Cardiac muscle cell (in vitro differentiated cells and primary cell): ENCODE measurements around the gene LSM2. TPM values are rescaled to one million over a fixed set of nuclear protein-coding genes. Genes with fewer than 3 reads are reported as not detected.

Experiments
- DNase-seq, 2 donors: peaks; one replicate each; pipeline versions ENCODE4 v3.0.0 to v3.0.0-alpha.2; 2010 to 2017; ENCODE audit warnings: low read depth in 1 of 2, low spot score in 1 of 2
- H3K27ac ChIP-seq: fragments of 200-600 bp; sonication (generic); 2 replicates; pipeline ENCODE4 v1.5.1; 2016
- H3K27me3 ChIP-seq: fragments of 200-600 bp; sonication (generic); 2 replicates; pipeline ENCODE4 v1.6.0; 2016; ENCODE audit warnings: control low read depth
- H3K36me3 ChIP-seq: fragments of 200-600 bp; sonication (generic); 2 replicates; pipeline ENCODE4 v1.5.1; 2016; ENCODE audit warnings: control low read depth
- H3K4me1 ChIP-seq: fragments of 200-600 bp; sonication (generic); 2 replicates; pipeline ENCODE4 v1.8.1; 2017; ENCODE audit warnings: low read depth, mild to moderate bottlenecking, mixed run types
- H3K4me3 ChIP-seq: fragments of 200-600 bp; sonication (generic); 2 replicates; pipeline ENCODE4 v1.5.1; 2016; ENCODE audit warnings: mild to moderate bottlenecking
- H3K9me3 ChIP-seq: fragments of 200-600 bp; sonication (generic); 2 replicates; pipeline ENCODE4 v1.5.1; 2017; ENCODE audit warnings: low read depth, mild to moderate bottlenecking, control low read depth
- polyA plus RNA-seq: library from polyadenylated mRNA; unstranded; fragments of >200 nt; fragmentation: Nextera tagmentation; extraction: Ambion mirVana; gene quantifications from 2 replicates; pipeline ENCODE4 v1.2.1, GENCODE V29; 2016
- total RNA-seq: library from RNA; depleted of rRNA; stranded (reverse); fragments of >200 nt; gene quantifications from 2 replicates; pipeline ENCODE4 v1.2.3, GENCODE V29; 2016
- TF ChIP-seq, protein P1 (sequence below): IDR thresholded peaks from 2 replicates; pipeline ENCODE4 v1.5.1; 2012; ENCODE audit warnings: low read depth, mild to moderate bottlenecking, low read length

LSM2 gene
- total and polyA plus RNA-seq, 2 experiments from 2014 or later: 64.2 to 76.8 TPM

- Histone ChIP-seq H3K27me3 (no peaks in the 10 kb centered on the region), H3K36me3 (peaks cover 47% of the 10 kb centered on the region), H3K4me1 (peaks cover 26% of the 10 kb centered on the region), H3K27ac (peak overlapping the region; percentile 72), H3K9me3 (no peaks in the 10 kb centered on the region), H3K4me3 (peak overlapping the region; percentile 97)
- peak in 1 of 2 donors; percentile 43 for DNase-seq
- TF ChIP-seq, protein P1, sequence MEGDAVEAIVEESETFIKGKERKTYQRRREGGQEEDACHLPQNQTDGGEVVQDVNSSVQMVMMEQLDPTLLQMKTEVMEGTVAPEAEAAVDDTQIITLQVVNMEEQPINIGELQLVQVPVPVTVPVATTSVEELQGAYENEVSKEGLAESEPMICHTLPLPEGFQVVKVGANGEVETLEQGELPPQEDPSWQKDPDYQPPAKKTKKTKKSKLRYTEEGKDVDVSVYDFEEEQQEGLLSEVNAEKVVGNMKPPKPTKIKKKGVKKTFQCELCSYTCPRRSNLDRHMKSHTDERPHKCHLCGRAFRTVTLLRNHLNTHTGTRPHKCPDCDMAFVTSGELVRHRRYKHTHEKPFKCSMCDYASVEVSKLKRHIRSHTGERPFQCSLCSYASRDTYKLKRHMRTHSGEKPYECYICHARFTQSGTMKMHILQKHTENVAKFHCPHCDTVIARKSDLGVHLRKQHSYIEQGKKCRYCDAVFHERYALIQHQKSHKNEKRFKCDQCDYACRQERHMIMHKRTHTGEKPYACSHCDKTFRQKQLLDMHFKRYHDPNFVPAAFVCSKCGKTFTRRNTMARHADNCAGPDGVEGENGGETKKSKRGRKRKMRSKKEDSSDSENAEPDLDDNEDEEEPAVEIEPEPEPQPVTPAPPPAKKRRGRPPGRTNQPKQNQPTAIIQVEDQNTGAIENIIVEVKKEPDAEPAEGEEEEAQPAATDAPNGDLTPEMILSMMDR: no peak
Observed at GRCh38 chr6:31836474-31837368, 30.0 kb upstream of the LSM2 start.

- no peak for DNase-seq
- no peaks in the 10 kb centered on the region for H3K27me3 ChIP-seq
- no peaks in the 10 kb centered on the region for H3K9me3 ChIP-seq
- H3K4me3 ChIP-seq: peak overlapping the region; percentile 97
- TF ChIP-seq, protein P1: no peak
- H3K4me1 ChIP-seq: peaks cover 27% of the 10 kb centered on the region
- peaks cover 45% of the 10 kb centered on the region for H3K36me3 ChIP-seq
- peak overlapping the region; percentile 72 for H3K27ac ChIP-seq
Observed at GRCh38 chr6:31836047-31836473, 29.3 kb upstream of the LSM2 start.

DNA sequence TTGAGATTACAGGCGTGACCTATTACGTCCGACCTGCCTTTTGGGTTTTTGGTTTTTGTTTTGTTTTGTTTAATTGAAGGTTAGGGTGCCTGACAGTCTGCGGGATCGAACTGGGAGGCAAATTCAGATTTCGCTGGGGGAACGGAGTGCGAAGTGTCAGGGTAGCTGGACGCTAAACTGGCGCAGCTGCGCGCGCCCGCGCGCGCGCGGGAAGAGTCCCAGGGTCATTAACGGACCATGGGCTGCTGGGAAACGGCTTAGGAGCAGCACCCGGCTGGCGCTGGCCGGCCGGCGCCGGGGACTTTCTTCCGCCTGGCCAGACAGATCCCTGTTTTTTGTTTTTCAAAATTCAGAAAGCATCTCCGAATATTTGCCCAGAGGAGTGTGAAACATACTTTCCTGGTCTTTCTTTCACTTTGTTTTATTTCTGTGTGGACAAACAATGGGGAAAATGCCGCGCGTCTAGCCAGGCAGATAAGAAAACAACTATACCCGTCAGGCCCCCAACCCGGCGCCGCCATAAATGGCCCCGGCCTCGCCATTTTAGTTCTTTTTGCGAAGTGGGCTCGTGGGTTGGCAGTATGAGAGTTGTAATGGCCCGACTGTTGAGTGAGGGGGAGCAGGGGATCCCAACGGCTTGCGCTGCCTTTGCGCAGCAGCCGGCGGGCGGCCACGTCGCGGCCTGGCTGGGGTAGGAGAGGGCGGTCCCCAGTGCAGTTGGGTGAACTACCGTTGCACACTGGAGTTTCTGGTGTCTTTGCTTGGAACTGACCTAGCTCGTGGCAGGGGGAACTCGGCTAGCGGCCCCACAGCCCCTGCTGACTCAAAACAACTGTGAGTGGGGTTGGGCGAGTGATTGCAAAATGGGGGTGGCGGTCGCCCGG, 27.8 kb upstream of the LSM2 start:
- H3K4me1 ChIP-seq: peaks cover 32% of the 10 kb centered on the region
- peaks cover 31% of the 10 kb centered on the region for H3K36me3 ChIP-seq
- peak overlapping the region; percentile 97 for H3K4me3 ChIP-seq
- peak overlapping the region; percentile 98 for H3K27ac ChIP-seq
- no peaks in the 10 kb centered on the region for H3K9me3 ChIP-seq
- TF ChIP-seq, protein P1: no peak
- DNase-seq: peak; percentile 91 to 92
- no peaks in the 10 kb centered on the region for H3K27me3 ChIP-seq

GRCh38 chr6:31831350-31832215, 24.8 kb upstream of the LSM2 start:
- DNase-seq: no peak
- Histone ChIP-seq H3K27ac (no peak overlapping the region), H3K4me1 (peaks cover 17% of the 10 kb centered on the region), H3K4me3 (no peak overlapping the region), H3K27me3 (no peaks in the 10 kb centered on the region), H3K36me3 (peaks cover under 1% of the 10 kb centered on the region), H3K9me3 (no peaks in the 10 kb centered on the region)
- TF ChIP-seq, protein P1: no peak

GRCh38 chr6:31830886-31831335, 24.1 kb upstream of the LSM2 start:
- peak overlapping the region; percentile 77 for H3K4me3 ChIP-seq
- H3K27ac ChIP-seq: no peak overlapping the region

More at GRCh38 chr6:31830886-31831335, 24.1 kb upstream of the LSM2 start:
- Histone ChIP-seq H3K36me3 (no peaks in the 10 kb centered on the region), H3K4me1 (peaks cover 15% of the 10 kb centered on the region), H3K27me3 (no peaks in the 10 kb centered on the region), H3K9me3 (no peaks in the 10 kb centered on the region)
- DNase-seq: no peak
- TF ChIP-seq, protein P1: no peak
